ENCODE data around the gene SLC25A28. TPM values are rescaled to one million over a fixed set of nuclear protein-coding genes. Genes with fewer than 3 reads are reported as not detected.

Gene SLC25A28, protein sequence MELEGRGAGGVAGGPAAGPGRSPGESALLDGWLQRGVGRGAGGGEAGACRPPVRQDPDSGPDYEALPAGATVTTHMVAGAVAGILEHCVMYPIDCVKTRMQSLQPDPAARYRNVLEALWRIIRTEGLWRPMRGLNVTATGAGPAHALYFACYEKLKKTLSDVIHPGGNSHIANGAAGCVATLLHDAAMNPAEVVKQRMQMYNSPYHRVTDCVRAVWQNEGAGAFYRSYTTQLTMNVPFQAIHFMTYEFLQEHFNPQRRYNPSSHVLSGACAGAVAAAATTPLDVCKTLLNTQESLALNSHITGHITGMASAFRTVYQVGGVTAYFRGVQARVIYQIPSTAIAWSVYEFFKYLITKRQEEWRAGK
- total RNA-seq: 5.5 and 7.1 TPM in 2 replicates

DNA sequence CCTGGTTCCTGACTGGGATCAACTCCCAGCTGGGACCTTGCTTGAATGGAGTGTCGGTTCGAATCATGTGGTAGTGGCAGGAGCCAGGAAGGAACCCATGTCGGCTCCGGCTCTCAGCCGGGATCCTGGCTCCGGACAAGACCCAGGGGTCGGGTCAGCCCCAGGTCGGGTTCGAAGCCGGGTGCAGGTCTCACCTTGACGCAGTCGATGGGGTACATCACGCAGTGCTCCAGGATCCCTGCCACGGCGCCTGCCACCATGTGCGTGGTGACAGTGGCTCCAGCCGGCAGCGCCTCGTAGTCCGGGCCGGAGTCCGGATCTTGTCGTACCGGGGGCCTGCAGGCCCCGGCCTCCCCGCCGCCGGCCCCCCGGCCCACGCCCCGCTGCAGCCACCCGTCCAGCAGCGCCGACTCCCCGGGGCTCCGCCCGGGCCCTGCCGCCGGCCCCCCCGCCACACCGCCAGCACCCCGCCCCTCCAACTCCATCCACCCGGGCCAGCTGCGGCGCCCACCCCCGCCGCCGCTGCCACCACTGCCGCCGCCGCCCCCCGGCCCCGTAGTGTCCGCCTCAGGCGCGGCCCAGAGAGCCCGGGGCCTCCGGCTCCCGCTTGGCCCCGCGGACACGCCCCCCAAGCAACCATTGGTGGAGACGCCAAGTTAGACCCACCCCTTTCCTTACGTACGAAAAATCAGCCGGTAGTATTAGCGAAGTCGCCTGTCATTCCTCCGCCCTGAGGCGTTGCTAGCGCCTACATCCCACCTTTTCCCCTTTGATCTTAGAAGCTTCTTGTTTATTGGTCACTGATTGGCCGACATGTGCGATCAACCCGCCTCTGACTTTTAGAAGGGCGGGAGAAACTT is at the start of gene SLC25A28:
SLC25A28 (minus strand) TSS at position 589 of the 860 bp plus-strand sequence; CDS start at position 485, 104 bp downstream.

DNA sequence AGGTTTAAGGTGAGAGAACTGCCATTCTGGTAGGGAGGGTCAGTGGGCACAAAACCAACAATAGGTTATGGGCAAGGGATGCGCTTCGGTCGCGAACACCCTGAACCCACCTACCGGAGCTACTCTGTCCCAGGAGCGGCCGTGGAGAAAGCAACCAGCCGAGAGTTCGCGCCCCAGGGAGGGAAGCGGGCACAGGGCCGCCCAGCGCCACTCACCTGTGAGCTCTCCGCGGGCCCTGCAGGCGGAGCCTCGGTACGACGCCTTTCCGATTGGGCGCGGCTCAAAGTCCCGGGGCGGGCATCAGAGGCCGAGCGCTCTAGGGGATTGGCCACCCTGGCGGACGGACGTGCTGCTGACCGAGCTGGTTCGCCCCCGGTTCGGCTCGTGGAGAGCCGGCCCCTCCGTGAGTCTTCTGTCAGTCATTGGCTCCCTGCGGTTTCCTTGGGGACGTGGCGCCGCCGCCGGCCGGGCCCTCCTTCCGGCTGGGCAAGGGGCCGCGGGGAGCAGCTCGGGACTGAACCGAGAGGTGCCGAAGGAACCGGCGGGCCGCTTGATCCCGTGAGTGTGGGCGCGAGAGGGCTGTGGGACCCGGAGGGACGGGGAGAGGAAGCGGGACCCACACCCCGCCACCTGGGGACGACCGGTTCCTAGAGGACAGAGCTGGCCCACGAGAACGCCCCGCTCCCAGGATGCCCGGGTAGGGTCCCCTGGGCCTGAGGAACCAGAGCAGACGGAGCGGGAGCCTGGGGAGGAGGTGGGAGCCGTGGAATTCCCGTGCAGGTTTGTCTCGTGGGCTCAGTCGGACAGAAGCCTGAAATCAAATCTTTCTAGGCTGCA is 39.0 kb upstream of the SLC25A28 start, which contains the start of gene ENTPD7:
ENTPD7 (plus strand) TSS at position 479 of the 837 bp plus-strand sequence. CDS start 448 bp downstream, outside the sequence.

Other genes with a start within 250 kb of the SLC25A28 start
- gene GOT1, start 189.8 kb downstream of the SLC25A28 start, total RNA-seq: 35.4 and 43.4 TPM in 2 replicates
- gene NKX2-3, start 87.5 kb downstream of the SLC25A28 start, total RNA-seq: 2.1 TPM in 1 of 2 replicates, not detected in the other
- gene ENTPD7, start 39.1 kb upstream of the SLC25A28 start, total RNA-seq: 8.3 and 14.6 TPM in 2 replicates
- 21.6 and 31.2 TPM in 2 replicates for gene COX15, start 111.7 kb upstream of the SLC25A28 start, total RNA-seq
- 13.1 and 17.5 TPM in 2 replicates for gene CUTC, start 111.8 kb upstream of the SLC25A28 start, total RNA-seq
- gene ABCC2, start 162.2 kb upstream of the SLC25A28 start, total RNA-seq: 0.35 and 0.68 TPM in 2 replicates

Measured in pericardium fibroblast (primary cell).